Body of pancreas (tissue), 4 donors: ENCODE data around the gene STK36. TPM values are rescaled to one million over a fixed set of nuclear protein-coding genes. Genes with fewer than 3 reads are reported as not detected.

ENCODE experiments used
- ATAC-seq: fragments of 150-250 bp; one replicate; pipeline ENCODE4 v1.9.1; 2016
- DNase-seq, 4 donors: peaks; one replicate each; pipeline ENCODE4 v3.0.0-alpha.2; 2019
- H3K27ac ChIP-seq, 4 donors: fragments of 200-600 bp; sonication (generic); 1 replicate in 3 of 4; 2 replicates in 1 of 4; pipeline versions ENCODE4 v1.5.1 to v1.6.1; 2016 to 2019; ENCODE audit warnings: mild to moderate bottlenecking in 1 of 4, mixed read lengths in 1 of 4, moderate library complexity in 1 of 4
- H3K27me3 ChIP-seq, 2 donors: fragments of 200-600 bp; sonication (generic); one replicate each; pipeline ENCODE4 v1.6.0; 2016; ENCODE audit warnings: mild to moderate bottlenecking in 1 of 2
- H3K36me3 ChIP-seq, 2 donors: fragments of 200-600 bp; sonication (generic); replicated peaks in 1 of 2; 2 replicates each; pipeline ENCODE4 v1.5.1; 2016; ENCODE audit warnings: low read depth in 2 of 2; ENCODE audit not compliant: insufficient read depth in 1 of 2
- H3K4me1 ChIP-seq: fragments of 200-600 bp; sonication (generic); one replicate; pipeline ENCODE4 v1.6.0; 2016
- H3K4me3 ChIP-seq, 2 donors: fragments of 200-600 bp; sonication (generic); 1 replicate in 1 of 2; 2 replicates in 1 of 2; pipeline ENCODE4 v1.5.1; 2016 to 2019
- H3K9me3 ChIP-seq, 3 donors: fragments of 200-600 bp; sonication (generic); 1 replicate in 2 of 3; 2 replicates in 1 of 3; pipeline ENCODE4 v1.5.1; 2016
- CTCF ChIP-seq, 7 experiments: fragments of 450-650 bp in 4 of 7; fragments of 200-600 bp in 3 of 7; sonication (generic) in 3 of 7; IDR thresholded peaks; one replicate each; pipeline ENCODE4 v1.5.1; 2016 to 2019; ENCODE audit warnings: antibody characterized with exemption in 7 of 7
- POLR2A ChIP-seq, 3 donors: fragments of 450-650 bp; IDR thresholded peaks; one replicate each; pipeline ENCODE4 v1.6.1; 2016; ENCODE audit warnings: antibody characterized with exemption in 3 of 3, mild to moderate bottlenecking in 2 of 3
- WGBS, 2 donors: methylation state at CpG; one replicate each; pipeline ENCODE4 v1.1.5; 2017; 5-methylcytosine and 5-hydroxymethylcytosine counted together
- intact Hi-C: fragments of 100-400 bp; cut with DNase I; formaldehyde crosslinking; loops from one replicate; pipeline ENCODE4 v1.15.1; 2023
- total RNA-seq, 2 donors: library from RNA; depleted of rRNA; stranded (reverse); fragments of >200 nt; gene quantifications; one replicate each; pipeline ENCODE4 v1.1.0, GENCODE V29; 2016

The STK36 gene
- total RNA-seq, 2 donors from 2014 or later, result 35.0 to 57.4 TPM

- ATAC-seq, result no peak
- intact Hi-C loops, result no loop called here
- TF ChIP-seq CTCF (IDR thresholded peaks at IDR 0.05), result no peak
- TF ChIP-seq POLR2A (IDR thresholded peaks at IDR 0.05), result no peak
- Histone ChIP-seq H3K27me3 (no peaks in the 10 kb centered on the region), H3K4me3 (no peak overlapping the region), H3K27ac (peak overlapping the region in 1 of 4 donors; percentile 42), H3K9me3 (no peaks in the 10 kb centered on the region), H3K4me1 (peaks cover 20% of the 10 kb centered on the region), H3K36me3 (no peaks in the 10 kb centered on the region)
- WGBS, 2 donors, result 56 to 72% methylated on average over 3 of the region's 3 CpGs
- DNase-seq, result no peak
Observed at GRCh38 chr2:218717262-218717661, 45.4 kb downstream of the STK36 start.

GRCh38 chr2:218718058-218718457 is 46.2 kb downstream of the STK36 start:
- ATAC-seq, result no peak
- Histone ChIP-seq H3K4me1 (peaks cover 18% of the 10 kb centered on the region), H3K36me3 (no peaks in the 10 kb centered on the region), H3K4me3 (no peak overlapping the region), H3K9me3 (no peaks in the 10 kb centered on the region), H3K27ac (no peak overlapping the region), H3K27me3 (no peaks in the 10 kb centered on the region)
- TF ChIP-seq POLR2A (IDR thresholded peaks at IDR 0.05), result no peak
- no peak for TF ChIP-seq CTCF (IDR thresholded peaks at IDR 0.05)
- WGBS, 2 donors, result 91 to 96% methylated on average over 7 of the region's 7 CpGs
- intact Hi-C loops, result no loop called here
- DNase-seq, result no peak

- TF ChIP-seq CTCF (IDR thresholded peaks at IDR 0.05) (no peak), POLR2A (IDR thresholded peaks at IDR 0.05) (no peak)
- intact Hi-C loops, result no loop called here
Observed at GRCh38 chr2:218719457-218719856, 47.6 kb downstream of the STK36 start.

GRCh38 chr2:218720048-218721041 is 48.5 kb downstream of the STK36 start:
- intact Hi-C loops, result no loop called here
- H3K4me1 ChIP-seq, result peaks cover 15% of the 10 kb centered on the region
- no peak overlapping the region for H3K27ac ChIP-seq
- TF ChIP-seq CTCF (IDR thresholded peaks at IDR 0.05) (no peak), POLR2A (IDR thresholded peaks at IDR 0.05) (no peak)
- H3K4me3 ChIP-seq, result no peak overlapping the region
- DNase-seq, result no peak
- H3K36me3 ChIP-seq, result no peaks in the 10 kb centered on the region
- no peaks in the 10 kb centered on the region for H3K9me3 ChIP-seq
- H3K27me3 ChIP-seq, result no peaks in the 10 kb centered on the region
- WGBS, 2 donors, result 91 to 93% methylated on average over 19 of the region's 19 CpGs
- no peak for ATAC-seq

More at GRCh38 chr2:218719457-218719856, 47.6 kb downstream of the STK36 start:
- Histone ChIP-seq H3K4me3 (no peak overlapping the region), H3K9me3 (no peaks in the 10 kb centered on the region), H3K36me3 (no peaks in the 10 kb centered on the region), H3K27me3 (no peaks in the 10 kb centered on the region), H3K27ac (no peak overlapping the region), H3K4me1 (peaks cover 15% of the 10 kb centered on the region)
- no peak for DNase-seq
- WGBS, 2 donors, result 55 to 59% methylated on average over 3 of the region's 3 CpGs
- ATAC-seq, result no peak
